ENCODE data around the gene ATP2A3.

ATP2A3 gene

GRCh38 chr17:3903881-3904290 is 60.4 kb downstream of the ATP2A3 start:
- no peaks in the 10 kb centered on the region for H3K4me1 ChIP-seq
- no peak overlapping the region for H2AFZ ChIP-seq
- H3K79me2 ChIP-seq: no peaks in the 10 kb centered on the region
- no peaks in the 10 kb centered on the region for H3K36me3 ChIP-seq (ENCODE audit: control insufficient read depth, insufficient read depth, low read length)
- H3K4me3 ChIP-seq (ENCODE audit: low read depth, low read length): no peak overlapping the region
- H3K27ac ChIP-seq: no peak overlapping the region
- H3K9me3 ChIP-seq (ENCODE audit: control insufficient read depth, low read length): no peaks in the 10 kb centered on the region
- no peaks in the 10 kb centered on the region for H3K27me3 ChIP-seq (ENCODE audit: control insufficient read depth, insufficient read depth, low read length)
- no peak overlapping the region for H3K4me2 ChIP-seq (ENCODE audit: low read length)
- H3K9ac ChIP-seq: no peak overlapping the region
- TF ChIP-seq, protein P1, sequence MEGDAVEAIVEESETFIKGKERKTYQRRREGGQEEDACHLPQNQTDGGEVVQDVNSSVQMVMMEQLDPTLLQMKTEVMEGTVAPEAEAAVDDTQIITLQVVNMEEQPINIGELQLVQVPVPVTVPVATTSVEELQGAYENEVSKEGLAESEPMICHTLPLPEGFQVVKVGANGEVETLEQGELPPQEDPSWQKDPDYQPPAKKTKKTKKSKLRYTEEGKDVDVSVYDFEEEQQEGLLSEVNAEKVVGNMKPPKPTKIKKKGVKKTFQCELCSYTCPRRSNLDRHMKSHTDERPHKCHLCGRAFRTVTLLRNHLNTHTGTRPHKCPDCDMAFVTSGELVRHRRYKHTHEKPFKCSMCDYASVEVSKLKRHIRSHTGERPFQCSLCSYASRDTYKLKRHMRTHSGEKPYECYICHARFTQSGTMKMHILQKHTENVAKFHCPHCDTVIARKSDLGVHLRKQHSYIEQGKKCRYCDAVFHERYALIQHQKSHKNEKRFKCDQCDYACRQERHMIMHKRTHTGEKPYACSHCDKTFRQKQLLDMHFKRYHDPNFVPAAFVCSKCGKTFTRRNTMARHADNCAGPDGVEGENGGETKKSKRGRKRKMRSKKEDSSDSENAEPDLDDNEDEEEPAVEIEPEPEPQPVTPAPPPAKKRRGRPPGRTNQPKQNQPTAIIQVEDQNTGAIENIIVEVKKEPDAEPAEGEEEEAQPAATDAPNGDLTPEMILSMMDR (IDR thresholded peaks at IDR 0.05): no peak

GRCh38 chr17:3903051-3903825 is 61.0 kb downstream of the ATP2A3 start:
- Histone ChIP-seq H3K9me3 (ENCODE audit: control insufficient read depth, low read length) (no peaks in the 10 kb centered on the region), H3K27me3 (ENCODE audit: control insufficient read depth, insufficient read depth, low read length) (no peaks in the 10 kb centered on the region), H3K4me1 (no peaks in the 10 kb centered on the region), H3K4me3 (ENCODE audit: low read depth, low read length) (no peak overlapping the region), H3K9ac (no peak overlapping the region), H3K27ac (no peak overlapping the region), H3K36me3 (ENCODE audit: control insufficient read depth, insufficient read depth, low read length) (no peaks in the 10 kb centered on the region), H3K79me2 (no peaks in the 10 kb centered on the region), H3K4me2 (ENCODE audit: low read length) (no peak overlapping the region), H2AFZ (no peak overlapping the region)
- TF ChIP-seq, protein P1 (IDR thresholded peaks at IDR 0.05): no peak

DNA sequence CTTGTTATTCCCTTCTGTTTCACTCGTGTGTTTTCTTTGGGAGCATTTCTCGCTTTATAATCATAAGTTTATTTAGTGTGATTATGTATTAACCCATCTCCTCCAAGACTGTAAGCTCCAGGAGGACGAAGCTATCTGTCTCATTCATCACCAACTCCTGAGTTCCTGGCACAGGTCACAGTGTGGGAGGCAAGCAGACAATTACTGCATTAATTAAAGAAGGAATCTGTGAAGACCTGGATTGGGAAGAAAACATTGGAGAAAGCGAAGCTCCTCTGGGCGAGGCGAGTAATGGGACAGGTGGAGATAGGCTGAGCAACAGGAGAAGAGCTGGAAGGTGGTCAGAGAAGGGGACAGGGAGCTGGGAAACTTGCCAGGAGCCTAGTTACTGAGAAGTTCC is 63.6 kb downstream of the ATP2A3 start:
- Histone ChIP-seq H3K9ac (no peak overlapping the region), H3K4me2 (ENCODE audit: low read length) (no peak overlapping the region), H3K4me1 (no peaks in the 10 kb centered on the region), H3K4me3 (ENCODE audit: low read depth, low read length) (no peak overlapping the region), H3K79me2 (no peaks in the 10 kb centered on the region), H2AFZ (no peak overlapping the region), H3K36me3 (ENCODE audit: control insufficient read depth, insufficient read depth, low read length) (no peaks in the 10 kb centered on the region), H3K27ac (no peak overlapping the region), H3K9me3 (ENCODE audit: control insufficient read depth, low read length) (no peaks in the 10 kb centered on the region), H3K27me3 (ENCODE audit: control insufficient read depth, insufficient read depth, low read length) (no peaks in the 10 kb centered on the region)
- TF ChIP-seq, protein P1 (IDR thresholded peaks at IDR 0.05): no peak

GRCh38 chr17:3897731-3898130 is 66.5 kb downstream of the ATP2A3 start:
- no peak overlapping the region for H3K9ac ChIP-seq
- H2AFZ ChIP-seq: no peak overlapping the region
- H3K4me2 ChIP-seq (ENCODE audit: low read length): no peak overlapping the region
- H3K27me3 ChIP-seq (ENCODE audit: control insufficient read depth, insufficient read depth, low read length): no peaks in the 10 kb centered on the region
- TF ChIP-seq, protein P1 (IDR thresholded peaks at IDR 0.05): no peak
- H3K79me2 ChIP-seq: no peaks in the 10 kb centered on the region
- no peak overlapping the region for H3K27ac ChIP-seq
- no peaks in the 10 kb centered on the region for H3K36me3 ChIP-seq (ENCODE audit: control insufficient read depth, insufficient read depth, low read length)
- H3K4me1 ChIP-seq: peaks cover 10% of the 10 kb centered on the region
- H3K4me3 ChIP-seq (ENCODE audit: low read depth, low read length): no peak overlapping the region
- H3K9me3 ChIP-seq (ENCODE audit: control insufficient read depth, low read length): no peaks in the 10 kb centered on the region

DNA sequence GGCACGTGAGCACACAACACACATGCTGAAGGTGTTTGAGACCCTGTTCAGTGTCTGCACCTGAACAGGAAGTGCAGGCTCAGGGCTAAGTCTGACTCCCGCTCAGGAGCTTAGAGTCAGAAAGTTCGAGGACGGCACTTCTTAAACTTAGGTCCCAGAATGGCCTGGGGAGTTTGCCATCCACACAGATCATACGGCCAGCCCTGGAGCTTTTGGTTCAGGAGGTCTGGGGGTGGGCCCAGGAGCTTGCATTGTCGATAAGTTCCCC is 67.3 kb downstream of the ATP2A3 start:
- no peak overlapping the region for H3K9ac ChIP-seq
- TF ChIP-seq, protein P1 (IDR thresholded peaks at IDR 0.05): no peak
- no peaks in the 10 kb centered on the region for H3K36me3 ChIP-seq (ENCODE audit: control insufficient read depth, insufficient read depth, low read length)
- H3K27ac ChIP-seq: no peak overlapping the region
- H3K27me3 ChIP-seq (ENCODE audit: control insufficient read depth, insufficient read depth, low read length): no peaks in the 10 kb centered on the region
- no peaks in the 10 kb centered on the region for H3K79me2 ChIP-seq
- H3K4me3 ChIP-seq (ENCODE audit: low read depth, low read length): no peak overlapping the region
- H3K4me2 ChIP-seq (ENCODE audit: low read length): no peak overlapping the region
- no peak overlapping the region for H2AFZ ChIP-seq
- no peaks in the 10 kb centered on the region for H3K9me3 ChIP-seq (ENCODE audit: control insufficient read depth, low read length)
- peaks cover 10% of the 10 kb centered on the region for H3K4me1 ChIP-seq

Measured in parathyroid adenoma (tissue), 2 donors.